ENCODE results near the gene LENG1.

DNA sequence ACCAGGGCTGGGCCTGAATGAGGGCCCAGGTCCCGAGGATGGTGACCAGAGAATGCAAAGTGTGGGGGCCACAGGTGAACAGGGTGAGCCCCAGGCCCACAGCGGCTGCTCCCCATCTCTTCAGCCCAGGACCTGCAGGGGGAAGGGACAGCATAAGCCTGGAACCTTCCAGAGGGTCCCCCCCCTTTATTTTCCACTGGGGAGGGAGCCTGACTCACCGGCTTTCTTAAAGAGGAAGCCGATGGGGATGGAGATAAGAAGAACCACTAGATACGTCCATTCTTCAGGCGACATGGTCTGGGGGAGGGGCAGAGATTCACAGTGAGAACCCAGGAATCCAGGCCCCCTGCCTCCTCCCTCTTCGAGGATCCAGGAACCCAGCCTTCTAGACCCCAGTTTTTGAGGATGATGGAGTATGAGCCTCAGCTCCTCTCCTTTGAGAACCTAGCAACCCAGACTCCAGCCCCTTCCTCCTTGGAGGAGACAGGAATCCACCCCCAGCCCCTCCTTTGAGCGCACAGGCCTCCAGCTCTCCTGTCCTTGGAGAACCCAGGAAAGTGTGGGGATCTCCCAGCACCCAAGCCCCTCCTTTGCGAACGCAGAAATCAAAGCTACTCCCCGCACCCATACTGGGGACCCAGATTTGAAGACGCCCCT lies 28.8 kb upstream of the LENG1 start:
- TF ChIP-seq, protein P1, sequence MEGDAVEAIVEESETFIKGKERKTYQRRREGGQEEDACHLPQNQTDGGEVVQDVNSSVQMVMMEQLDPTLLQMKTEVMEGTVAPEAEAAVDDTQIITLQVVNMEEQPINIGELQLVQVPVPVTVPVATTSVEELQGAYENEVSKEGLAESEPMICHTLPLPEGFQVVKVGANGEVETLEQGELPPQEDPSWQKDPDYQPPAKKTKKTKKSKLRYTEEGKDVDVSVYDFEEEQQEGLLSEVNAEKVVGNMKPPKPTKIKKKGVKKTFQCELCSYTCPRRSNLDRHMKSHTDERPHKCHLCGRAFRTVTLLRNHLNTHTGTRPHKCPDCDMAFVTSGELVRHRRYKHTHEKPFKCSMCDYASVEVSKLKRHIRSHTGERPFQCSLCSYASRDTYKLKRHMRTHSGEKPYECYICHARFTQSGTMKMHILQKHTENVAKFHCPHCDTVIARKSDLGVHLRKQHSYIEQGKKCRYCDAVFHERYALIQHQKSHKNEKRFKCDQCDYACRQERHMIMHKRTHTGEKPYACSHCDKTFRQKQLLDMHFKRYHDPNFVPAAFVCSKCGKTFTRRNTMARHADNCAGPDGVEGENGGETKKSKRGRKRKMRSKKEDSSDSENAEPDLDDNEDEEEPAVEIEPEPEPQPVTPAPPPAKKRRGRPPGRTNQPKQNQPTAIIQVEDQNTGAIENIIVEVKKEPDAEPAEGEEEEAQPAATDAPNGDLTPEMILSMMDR (IDR thresholded peaks at IDR 0.05; ENCODE audit: insufficient read depth, low read length) = no peak
- TF ChIP-seq POLR2AphosphoS5 (IDR thresholded peaks at IDR 0.05; ENCODE audit: low read depth) (peak; percentile 69), REST (IDR thresholded peaks at IDR 0.05; ENCODE audit: insufficient replicate concordance, low read depth) (no peak), GABPA (IDR thresholded peaks at IDR 0.05; ENCODE audit: low read depth) (no peak), SPI1 (IDR thresholded peaks at IDR 0.05; ENCODE audit: borderline replicate concordance, low read depth) (peak; percentile 77)

Data from HL-60 (cell line).